Measurements from ENCODE around the gene FBXW8. TPM values are rescaled to one million over a fixed set of nuclear protein-coding genes. Genes with fewer than 3 reads are reported as not detected.

The FBXW8 gene
- total RNA-seq, 8 experiments from 2014 or later, result 8.1 to 18.7 (median 12.2) TPM

Other genes with a start within 250 kb of the FBXW8 start
- 10 to 100 TPM; 11.7 to 43.7 (median 23.9) TPM for gene SPRING1, start 172.9 kb upstream of the FBXW8 start, total RNA-seq
- gene RNFT2, start 172.6 kb upstream of the FBXW8 start, total RNA-seq, result 10 to 100 TPM in 6 of 8 experiments, 1 to 10 TPM in 1, under 1 TPM in 1; 0.71 to 56.3 (median 29.9) TPM
- 1 to 10 TPM in 5 of 8 experiments, under 1 TPM in 3; 0.13 to 9.7 (median 4.4) TPM for gene HRK, start 29.5 kb upstream of the FBXW8 start, total RNA-seq
- gene TESC, start 188.5 kb downstream of the FBXW8 start, total RNA-seq, result 1 to 10 TPM in 2 of 8 experiments, under 1 TPM in 3, not detected in 3; 0.38 to 4.0 (median 0.87) TPM